Tibial nerve (tissue), 4 donors: Measurements from ENCODE around the gene KRT82. TPM values are rescaled to one million over a fixed set of nuclear protein-coding genes. Genes with fewer than 3 reads are reported as not detected.

ENCODE experiments used
- DNase-seq, 2 donors: peaks; one replicate each; pipeline ENCODE4 v3.0.0-alpha.2; 2019; ENCODE audit warnings: low spot score in 2 of 2
- H3K27ac ChIP-seq, 4 donors: fragments of 200-600 bp; sonication (generic) in 3 of 4; one replicate each; pipeline ENCODE4 v1.5.1; 2017 to 2019; ENCODE audit warnings: mild to moderate bottlenecking in 1 of 4
- H3K27me3 ChIP-seq, 2 donors: fragments of 200-600 bp; sonication (generic) in 1 of 2; one replicate each; pipeline versions ENCODE4 v1.5.1 to v1.6.0; 2017 to 2019
- H3K36me3 ChIP-seq, 3 donors: fragments of 200-600 bp; sonication (generic); one replicate each; pipeline ENCODE4 v1.5.1; 2018 to 2019
- H3K4me1 ChIP-seq, 4 donors: fragments of 200-600 bp; sonication (generic) in 3 of 4; one replicate each; pipeline ENCODE4 v1.5.1; 2017 to 2019
- H3K4me3 ChIP-seq, 4 donors: fragments of 200-600 bp; sonication (generic) in 3 of 4; one replicate each; pipeline ENCODE4 v1.5.1; 2017 to 2019; ENCODE audit warnings: mild to moderate bottlenecking in 1 of 4, moderate library complexity in 1 of 4
- H3K9me3 ChIP-seq, 4 donors: fragments of 200-600 bp; sonication (generic) in 3 of 4; one replicate each; pipeline ENCODE4 v1.5.1; 2017 to 2019
- EP300 ChIP-seq, 2 donors: sonication (generic); formaldehyde crosslinking; IDR thresholded peaks; one replicate each; pipeline ENCODE4 v1.6.1; 2017; ENCODE audit warnings: antibody characterized with exemption in 2 of 2, mild to moderate bottlenecking in 1 of 2
- POLR2A ChIP-seq, 2 donors: fragments of 450-650 bp; IDR thresholded peaks; one replicate each; pipeline ENCODE4 v1.6.1; 2017; ENCODE audit warnings: antibody characterized with exemption in 2 of 2, mild to moderate bottlenecking in 2 of 2, moderate library complexity in 2 of 2
- WGBS, 2 donors: methylation state at CpG; one replicate each; pipeline ENCODE4 v1.1.5; 2018; 5-methylcytosine and 5-hydroxymethylcytosine counted together
- total RNA-seq, 4 donors: library from RNA; depleted of rRNA; stranded (reverse); fragments of >200 nt; gene quantifications; one replicate each; pipeline ENCODE4 v1.1.0, GENCODE V29; 2016
- TF ChIP-seq, protein P1 (sequence below), 5 experiments: fragments of 200-600 bp in 3 of 5; fragments of 450-650 bp in 2 of 5; sonication (generic) in 3 of 5; IDR thresholded peaks; one replicate each; pipeline ENCODE4 v1.5.1; 2016 to 2019; ENCODE audit warnings: antibody characterized with exemption in 5 of 5, mild to moderate bottlenecking in 3 of 5, moderate library complexity in 2 of 5

Gene KRT82
- total RNA-seq, 4 donors from 2014 or later, result not detected

DNA sequence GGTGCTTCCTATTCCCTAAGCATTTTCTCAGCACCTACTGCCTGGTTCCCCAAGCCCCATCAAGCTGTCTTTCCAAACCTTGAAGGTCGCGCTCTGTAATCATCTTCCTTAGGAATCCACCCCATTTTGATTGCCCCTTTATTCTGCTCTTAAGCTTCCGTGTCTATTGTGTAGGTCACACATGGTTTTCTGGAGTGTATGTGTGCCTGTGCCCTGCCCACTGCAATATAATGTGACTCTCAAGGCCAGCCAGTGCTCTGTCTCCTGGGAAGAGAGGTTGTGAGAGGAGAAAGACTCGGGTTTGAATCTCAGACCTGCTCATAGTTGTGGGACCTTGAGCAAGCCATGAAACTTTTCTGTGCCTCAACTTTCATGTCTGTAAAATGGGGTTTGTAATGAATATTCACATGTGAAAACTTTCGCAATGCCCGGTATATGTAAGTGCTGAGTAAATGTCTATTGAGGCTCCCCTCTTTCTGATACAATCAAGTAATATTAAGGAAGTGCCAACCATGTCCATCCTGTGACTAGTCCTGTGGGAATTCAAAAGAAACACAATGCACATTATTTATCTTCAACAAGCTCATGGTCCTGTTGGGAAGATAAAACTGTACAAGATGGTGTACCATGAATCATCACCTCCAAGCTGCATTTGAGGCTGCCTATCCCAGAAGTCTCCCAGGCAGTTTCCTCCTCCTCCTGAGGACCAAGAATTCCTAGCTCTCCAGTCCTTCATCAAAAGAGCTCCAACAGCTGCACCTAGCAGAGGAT lies 28.8 kb upstream of the KRT82 start:
- DNase-seq, result no peak
- Histone ChIP-seq H3K27me3 (peaks cover 0 to 8% of the 10 kb centered on the region in 2 donors), H3K36me3 (no peaks in the 10 kb centered on the region), H3K27ac (no peak overlapping the region), H3K4me1 (no peaks in the 10 kb centered on the region), H3K4me3 (no peak overlapping the region), H3K9me3 (no peaks in the 10 kb centered on the region)
- TF ChIP-seq POLR2A (IDR thresholded peaks at IDR 0.05) (no peak), EP300 (IDR thresholded peaks at IDR 0.05) (no peak)
- TF ChIP-seq, protein P1, sequence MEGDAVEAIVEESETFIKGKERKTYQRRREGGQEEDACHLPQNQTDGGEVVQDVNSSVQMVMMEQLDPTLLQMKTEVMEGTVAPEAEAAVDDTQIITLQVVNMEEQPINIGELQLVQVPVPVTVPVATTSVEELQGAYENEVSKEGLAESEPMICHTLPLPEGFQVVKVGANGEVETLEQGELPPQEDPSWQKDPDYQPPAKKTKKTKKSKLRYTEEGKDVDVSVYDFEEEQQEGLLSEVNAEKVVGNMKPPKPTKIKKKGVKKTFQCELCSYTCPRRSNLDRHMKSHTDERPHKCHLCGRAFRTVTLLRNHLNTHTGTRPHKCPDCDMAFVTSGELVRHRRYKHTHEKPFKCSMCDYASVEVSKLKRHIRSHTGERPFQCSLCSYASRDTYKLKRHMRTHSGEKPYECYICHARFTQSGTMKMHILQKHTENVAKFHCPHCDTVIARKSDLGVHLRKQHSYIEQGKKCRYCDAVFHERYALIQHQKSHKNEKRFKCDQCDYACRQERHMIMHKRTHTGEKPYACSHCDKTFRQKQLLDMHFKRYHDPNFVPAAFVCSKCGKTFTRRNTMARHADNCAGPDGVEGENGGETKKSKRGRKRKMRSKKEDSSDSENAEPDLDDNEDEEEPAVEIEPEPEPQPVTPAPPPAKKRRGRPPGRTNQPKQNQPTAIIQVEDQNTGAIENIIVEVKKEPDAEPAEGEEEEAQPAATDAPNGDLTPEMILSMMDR (IDR thresholded peaks at IDR 0.05), result no peak
- 89 to 90% methylated on average over 6 of the region's 6 CpGs for WGBS, 2 donors

DNA sequence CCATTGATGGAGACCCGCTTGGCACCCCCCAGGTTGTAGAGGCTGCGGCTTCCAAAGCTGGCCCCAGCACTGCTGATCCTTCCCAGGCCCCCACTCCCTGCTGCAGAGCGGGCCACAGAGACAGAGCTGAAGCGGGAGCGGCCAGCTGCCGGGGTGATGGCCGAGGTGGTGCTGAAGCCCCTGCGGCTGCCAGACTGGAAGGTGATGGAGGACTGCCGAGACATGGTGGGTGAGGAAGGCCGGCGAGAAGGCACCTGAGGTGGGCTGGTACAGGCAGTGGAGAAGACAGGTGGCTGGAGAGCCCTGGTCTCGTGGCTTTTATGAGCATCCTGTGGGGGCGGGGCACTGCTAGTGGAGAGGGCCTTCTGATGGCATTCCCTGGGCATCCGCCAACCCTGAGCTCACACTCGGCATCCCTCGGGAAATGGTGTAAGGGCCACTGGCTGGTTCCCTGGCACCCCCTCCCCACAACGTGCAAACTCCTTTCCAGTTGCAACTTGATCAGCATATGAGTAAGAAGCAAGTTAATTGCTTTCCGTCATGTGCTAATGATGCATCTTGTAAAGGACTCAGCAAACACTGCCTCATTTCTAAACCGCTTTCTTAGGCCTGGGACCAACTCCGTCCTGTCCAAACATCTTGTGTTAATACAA lies 28.1 kb upstream of the KRT82 start, which contains the start of gene KRT75:
TSS of gene KRT75 (minus strand) at position 291 of the 653 bp plus-strand sequence. CDS start at position 224, 67 bp downstream.
- H3K36me3 ChIP-seq, result no peaks in the 10 kb centered on the region
- H3K27ac ChIP-seq, result no peak within 1 kb of the TSS
- peaks cover 0 to 8% of the 10 kb centered on the region in 2 donors for H3K27me3 ChIP-seq
- H3K9me3 ChIP-seq, result no peaks in the 10 kb centered on the region
- H3K4me1 ChIP-seq, result no peaks in the 10 kb centered on the region
- H3K4me3 ChIP-seq, result no peak within 1 kb of the TSS
- TF ChIP-seq, protein P1 (IDR thresholded peaks at IDR 0.05), result no peak
- TF ChIP-seq POLR2A (IDR thresholded peaks at IDR 0.05) (no peak), EP300 (IDR thresholded peaks at IDR 0.05) (no peak)
- 80 to 83% methylated on average over 20 of the region's 20 CpGs for WGBS, 2 donors
- DNase-seq, result no peak

DNA sequence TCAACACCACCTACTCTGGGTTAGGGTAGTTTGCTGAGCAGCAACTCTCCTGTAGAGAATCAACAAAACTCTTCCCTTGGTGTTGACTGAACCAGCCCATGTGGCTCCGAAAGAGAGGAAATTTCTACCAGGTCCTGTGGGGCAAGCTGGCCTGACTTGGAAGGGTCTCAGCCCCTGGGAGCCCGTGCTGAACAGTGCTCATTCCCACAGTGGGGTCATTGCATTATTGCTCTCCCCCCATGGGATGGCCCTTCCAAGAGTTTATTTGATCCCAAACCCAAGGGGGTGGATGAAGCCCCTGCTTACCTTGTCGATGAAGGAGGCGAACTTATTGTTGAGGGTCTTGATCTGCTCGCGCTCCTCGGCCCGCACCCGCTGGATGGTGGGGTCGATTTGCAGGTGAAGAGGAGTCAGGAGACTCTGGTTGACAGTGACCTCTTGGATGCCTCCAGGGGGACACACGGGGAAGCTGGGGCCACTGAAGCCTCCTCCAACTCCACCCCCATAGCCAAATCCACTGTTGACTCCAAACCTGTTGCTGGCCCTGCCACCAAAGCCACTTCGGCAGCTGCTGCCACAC lies 27.5 kb upstream of the KRT82 start:
- WGBS, 2 donors, result 93 to 95% methylated on average over 12 of the region's 12 CpGs
- H3K36me3 ChIP-seq, result no peaks in the 10 kb centered on the region
- DNase-seq, result no peak
- H3K4me1 ChIP-seq, result no peaks in the 10 kb centered on the region
- H3K9me3 ChIP-seq, result no peaks in the 10 kb centered on the region
- H3K27me3 ChIP-seq, result peaks cover 0 to 8% of the 10 kb centered on the region in 2 donors
- no peak overlapping the region for H3K4me3 ChIP-seq
- TF ChIP-seq, protein P1 (IDR thresholded peaks at IDR 0.05), result no peak
- no peak for TF ChIP-seq EP300 (IDR thresholded peaks at IDR 0.05)
- no peak for TF ChIP-seq POLR2A (IDR thresholded peaks at IDR 0.05)
- H3K27ac ChIP-seq, result no peak overlapping the region

DNA sequence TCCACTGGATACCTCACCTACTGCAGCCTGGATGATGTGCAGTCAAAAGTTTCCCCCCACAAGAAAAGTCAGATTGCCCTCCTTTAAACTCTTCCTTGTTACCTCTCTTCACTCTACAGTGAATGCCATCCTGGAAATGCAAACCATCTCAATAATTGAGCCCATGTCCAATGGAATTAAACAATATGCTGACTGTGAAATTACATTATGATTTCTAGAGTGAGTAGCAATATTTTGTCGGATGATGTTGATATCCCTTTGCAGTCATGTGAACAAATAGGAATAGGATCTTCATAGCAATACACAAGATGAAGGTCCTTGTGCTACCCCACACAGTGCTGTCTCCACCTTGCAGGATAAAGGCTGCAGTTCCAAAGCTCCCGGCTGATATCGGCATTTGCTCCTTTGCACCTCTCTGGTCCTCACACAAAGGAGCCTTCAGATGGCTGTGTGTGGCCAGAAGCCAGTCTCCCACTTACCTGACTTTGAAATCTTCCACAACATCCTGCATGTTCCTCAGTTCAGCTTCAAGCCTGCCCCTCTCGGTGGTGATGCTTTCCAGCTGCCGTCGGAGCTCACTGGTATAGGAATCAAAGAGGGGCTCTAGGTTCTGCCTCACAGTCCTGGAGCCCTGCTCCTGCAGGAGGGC lies 26.5 kb upstream of the KRT82 start:
- no peak overlapping the region for H3K27ac ChIP-seq
- TF ChIP-seq POLR2A (IDR thresholded peaks at IDR 0.05), result no peak
- TF ChIP-seq EP300 (IDR thresholded peaks at IDR 0.05), result no peak
- TF ChIP-seq, protein P1 (IDR thresholded peaks at IDR 0.05), result no peak
- H3K36me3 ChIP-seq, result no peaks in the 10 kb centered on the region
- 89 to 96% methylated on average over 6 of the region's 6 CpGs for WGBS, 2 donors
- no peak for DNase-seq
- H3K4me1 ChIP-seq, result no peaks in the 10 kb centered on the region
- no peaks in the 10 kb centered on the region for H3K9me3 ChIP-seq
- peaks cover 0 to 8% of the 10 kb centered on the region in 2 donors for H3K27me3 ChIP-seq
- no peak overlapping the region for H3K4me3 ChIP-seq
